ENCODE measurements around the gene SSR4.

DNA sequence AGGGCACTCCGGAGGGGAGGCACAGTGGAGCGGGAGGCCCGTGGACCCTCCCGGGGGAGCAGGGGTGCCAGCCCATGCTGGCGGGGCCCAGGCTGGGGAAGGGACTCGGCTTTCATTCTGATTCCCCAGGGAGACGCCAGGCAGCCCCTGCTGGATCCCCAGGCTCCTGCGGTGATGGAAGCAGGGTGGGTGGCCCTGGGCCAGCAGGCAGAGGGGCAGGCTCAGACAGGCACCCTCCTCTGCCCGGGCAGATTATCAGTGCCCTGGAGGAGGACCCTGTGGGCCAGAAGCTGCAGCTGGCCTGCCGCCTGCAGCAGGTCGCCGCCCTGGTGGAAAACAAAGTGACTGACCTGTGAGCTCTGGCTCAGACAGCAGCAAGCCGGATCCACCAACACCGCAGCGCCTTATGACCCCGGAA is 15.8 kb upstream of the SSR4 start:
- TF ChIP-seq, protein P1, sequence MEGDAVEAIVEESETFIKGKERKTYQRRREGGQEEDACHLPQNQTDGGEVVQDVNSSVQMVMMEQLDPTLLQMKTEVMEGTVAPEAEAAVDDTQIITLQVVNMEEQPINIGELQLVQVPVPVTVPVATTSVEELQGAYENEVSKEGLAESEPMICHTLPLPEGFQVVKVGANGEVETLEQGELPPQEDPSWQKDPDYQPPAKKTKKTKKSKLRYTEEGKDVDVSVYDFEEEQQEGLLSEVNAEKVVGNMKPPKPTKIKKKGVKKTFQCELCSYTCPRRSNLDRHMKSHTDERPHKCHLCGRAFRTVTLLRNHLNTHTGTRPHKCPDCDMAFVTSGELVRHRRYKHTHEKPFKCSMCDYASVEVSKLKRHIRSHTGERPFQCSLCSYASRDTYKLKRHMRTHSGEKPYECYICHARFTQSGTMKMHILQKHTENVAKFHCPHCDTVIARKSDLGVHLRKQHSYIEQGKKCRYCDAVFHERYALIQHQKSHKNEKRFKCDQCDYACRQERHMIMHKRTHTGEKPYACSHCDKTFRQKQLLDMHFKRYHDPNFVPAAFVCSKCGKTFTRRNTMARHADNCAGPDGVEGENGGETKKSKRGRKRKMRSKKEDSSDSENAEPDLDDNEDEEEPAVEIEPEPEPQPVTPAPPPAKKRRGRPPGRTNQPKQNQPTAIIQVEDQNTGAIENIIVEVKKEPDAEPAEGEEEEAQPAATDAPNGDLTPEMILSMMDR (IDR thresholded peaks at IDR 0.05): no peak
- no peak for TF ChIP-seq POLR2A (IDR thresholded peaks at IDR 0.05)

Measured in adrenal gland (tissue), 5 donors.